Calu3 (cell line): ENCODE data around the gene PPA1. TPM values are rescaled to one million over a fixed set of nuclear protein-coding genes. Genes with fewer than 3 reads are reported as not detected.

Experiments used
- BruUV-seq: library from RNA; stranded (reverse); fragments of 400-500 nt; replicated peaks from 2 replicates; lab custom pipeline; 2021; lab: Mats Ljungman, UMichigan
- CTCF ChIA-PET: fragments of 300-600 bp; sonication (Branson Sonifier 250); formaldehyde crosslinking; loops from one replicate; lab custom pipeline; 2022; ENCODE audit warnings: antibody characterized with exemption; lab: Charles Lee
- DNase-seq: peaks from one replicate; pipeline ENCODE4 v3.0.0; 2022
- H3K27ac Mint-ChIP-seq: one replicate; pipeline ENCODE4 v1.8.0; 2022; ENCODE audit warnings: mixed read lengths; ENCODE audit not compliant: unreplicated experiment
- H3K27me3 Mint-ChIP-seq: one replicate; pipeline ENCODE4 v1.8.0; 2022; ENCODE audit warnings: mixed read lengths; ENCODE audit not compliant: unreplicated experiment
- H3K36me3 Mint-ChIP-seq: one replicate; pipeline ENCODE4 v1.8.0; 2022; ENCODE audit warnings: mild to moderate bottlenecking, moderate library complexity, mixed read lengths; ENCODE audit not compliant: insufficient read depth, unreplicated experiment
- H3K4me1 Mint-ChIP-seq: one replicate; pipeline ENCODE4 v1.8.0; 2022; ENCODE audit warnings: mild to moderate bottlenecking, low read depth, mixed read lengths; ENCODE audit not compliant: unreplicated experiment
- H3K4me3 Mint-ChIP-seq: one replicate; pipeline ENCODE4 v1.8.0; 2022; ENCODE audit warnings: mild to moderate bottlenecking, low read depth, moderate library complexity, mixed read lengths; ENCODE audit not compliant: unreplicated experiment
- H3K9me3 Mint-ChIP-seq: one replicate; pipeline ENCODE4 v1.8.0; 2022; ENCODE audit warnings: low read depth, mixed read lengths; ENCODE audit not compliant: unreplicated experiment
- CTCF ChIP-seq: fragments of 200-600 bp; IDR thresholded peaks from one replicate; pipeline ENCODE4 v1.8.0; 2022; ENCODE audit warnings: antibody characterized with exemption; ENCODE audit not compliant: unreplicated experiment
- intact Hi-C: fragments of 100-400 bp; cut with micrococcal nuclease; formaldehyde crosslinking; loops from one replicate; pipeline ENCODE4 v1.10.0; 2022; ENCODE audit not compliant: unreplicated experiment
- total RNA-seq: library from RNA; stranded (reverse); gene quantifications from 2 replicates; pipeline ENCODE4 v1.2.3, GENCODE V29; 2022

Gene PPA1
- total RNA-seq, 1 experiment from 2014 or later = 280 TPM

GRCh38 chr10:70201105-70201504 is 32.1 kb downstream of the PPA1 start:
- no TSS peak for BruUV-seq
- H3K4me3 Mint-ChIP-seq = no peak overlapping the region
- TF ChIP-seq CTCF = no peak
- CTCF ChIA-PET = no interaction called here
- H3K36me3 Mint-ChIP-seq = peaks cover 79% of the 10 kb centered on the region
- H3K27ac Mint-ChIP-seq = no peak overlapping the region
- no peaks in the 10 kb centered on the region for H3K9me3 Mint-ChIP-seq
- no peaks in the 10 kb centered on the region for H3K4me1 Mint-ChIP-seq
- no peaks in the 10 kb centered on the region for H3K27me3 Mint-ChIP-seq
- DNase-seq = no peak
- intact Hi-C loops = no loop called here

- no peak overlapping the region for H3K27ac Mint-ChIP-seq
- H3K36me3 Mint-ChIP-seq = peaks cover 64% of the 10 kb centered on the region
- BruUV-seq = no TSS peak
- no peaks in the 10 kb centered on the region for H3K9me3 Mint-ChIP-seq
- no peak overlapping the region for H3K4me3 Mint-ChIP-seq
- intact Hi-C loops = no loop called here
- H3K4me1 Mint-ChIP-seq = no peaks in the 10 kb centered on the region
- CTCF ChIA-PET = interaction anchor here (1.1 kb wide), 1 partner anchor 34 kb away, joined by 3 read pairs; no protein-coding TSS in a partner anchor
- TF ChIP-seq CTCF = no peak
- DNase-seq = no peak
- no peaks in the 10 kb centered on the region for H3K27me3 Mint-ChIP-seq
Measured at GRCh38 chr10:70198696-70199466, 34.3 kb downstream of the PPA1 start.

DNA sequence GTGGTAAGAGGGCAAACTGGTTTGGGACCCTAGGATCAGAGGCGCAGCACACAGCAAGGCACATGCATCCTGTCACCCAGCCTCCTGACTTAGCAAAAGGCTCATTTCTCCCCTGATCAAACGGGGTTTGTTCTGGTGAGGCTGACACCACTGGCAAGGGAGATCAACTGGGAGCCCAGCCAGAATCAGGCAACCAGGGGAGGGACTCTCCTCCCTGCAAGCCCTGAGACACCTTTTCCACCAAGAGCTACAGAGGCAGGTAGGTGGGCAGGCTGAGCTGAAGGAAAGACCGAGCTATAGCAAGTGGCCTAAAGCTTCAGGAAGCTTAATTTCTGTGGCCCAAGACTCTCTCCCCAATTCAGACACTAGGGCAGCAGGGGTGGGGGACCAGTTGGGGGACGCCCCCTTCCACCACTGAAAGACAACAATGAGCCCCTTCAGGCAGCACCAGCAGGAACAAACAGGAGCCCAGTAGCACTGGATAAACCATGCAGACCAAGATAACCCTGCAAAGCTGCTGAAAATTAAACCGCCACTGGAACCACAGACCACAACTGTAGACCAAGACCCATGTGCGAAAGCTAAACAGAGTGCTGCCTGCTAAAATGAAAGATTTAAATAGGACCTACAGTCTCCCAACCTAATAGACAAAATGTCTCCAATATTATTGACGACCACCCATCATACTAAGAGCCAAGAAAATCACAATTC is 35.8 kb downstream of the PPA1 start:
- Mint-ChIP-seq H3K27ac (no peak overlapping the region), H3K9me3 (no peaks in the 10 kb centered on the region), H3K4me1 (no peaks in the 10 kb centered on the region), H3K36me3 (peaks cover 56% of the 10 kb centered on the region), H3K27me3 (no peaks in the 10 kb centered on the region), H3K4me3 (no peak overlapping the region)
- DNase-seq = no peak
- no TSS peak for BruUV-seq
- TF ChIP-seq CTCF = no peak
- CTCF ChIA-PET = no interaction called here
- intact Hi-C loops = no loop called here

DNA sequence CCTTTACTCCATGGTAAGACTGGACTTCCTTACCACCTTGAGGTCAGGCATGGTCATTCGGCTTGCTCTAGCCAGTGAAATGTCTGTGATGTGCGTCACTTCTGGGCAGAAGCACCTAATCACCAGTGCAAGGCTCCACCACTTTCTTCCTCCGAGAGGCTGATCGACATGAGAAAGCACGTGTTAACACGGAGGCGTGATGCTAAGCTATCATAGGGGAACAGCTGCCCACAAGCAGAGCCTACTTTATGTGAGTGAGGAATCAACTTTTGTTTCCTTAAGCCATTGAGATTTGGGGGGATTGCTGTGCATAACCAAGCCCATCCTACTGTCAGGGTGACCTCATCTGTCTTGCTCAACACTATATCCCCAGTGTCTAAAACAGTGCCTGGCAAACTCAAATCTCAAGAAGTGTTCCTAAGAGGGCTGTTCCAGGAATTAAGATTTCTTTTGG is 39.8 kb downstream of the PPA1 start:
- Mint-ChIP-seq H3K9me3 (no peaks in the 10 kb centered on the region), H3K36me3 (peaks cover 22% of the 10 kb centered on the region), H3K4me3 (no peak overlapping the region), H3K27ac (no peak overlapping the region), H3K4me1 (no peaks in the 10 kb centered on the region), H3K27me3 (no peaks in the 10 kb centered on the region)
- no TSS peak for BruUV-seq
- no peak for DNase-seq
- intact Hi-C loops = no loop called here
- TF ChIP-seq CTCF = no peak
- CTCF ChIA-PET = interaction anchor here (0.6 to 2.0 kb wide), 2 partner anchors 47 to 1705 kb away, joined by 4 to 7 read pairs; partner anchors contain the start of gene TYSND1
